OCI-LY3 (cell line): ENCODE results near the gene FXYD5.
A peak's percentile ranks its signal among the peaks of the same experiment; 100 is the strongest.

Experiments used
- H2AFZ ChIP-seq: fragments of 200-600, 300-600 bp; shearing (Covaris generic); 2 replicates; pipeline ENCODE4 v1.6.0; 2014; ENCODE audit warnings: antibody characterized with exemption, low read depth, low read length
- H3K27ac ChIP-seq: fragments of 200-600, 300-600 bp; sonication (generic); 2 replicates; pipeline ENCODE4 v1.5.1; 2014; ENCODE audit warnings: mild to moderate bottlenecking, low read length, moderate library complexity, mixed read lengths
- H3K27me3 ChIP-seq: fragments of 200-600, 300-600 bp; sonication (generic); 2 replicates; pipeline ENCODE4 v1.6.1; 2014; ENCODE audit warnings: low read depth, low read length, mixed read lengths
- H3K36me3 ChIP-seq: fragments of 200-600, 300-600 bp; sonication (generic); replicated peaks from 2 replicates; pipeline ENCODE3; 2014; ENCODE audit warnings: low read depth, low read length, mixed read lengths
- H3K4me1 ChIP-seq: fragments of 300-600, 200-600 bp; sonication (generic); 2 replicates; pipeline ENCODE4 v1.6.1; 2014; ENCODE audit warnings: low read length, mixed read lengths
- H3K4me2 ChIP-seq: fragments of 200-600, 300-600 bp; sonication (generic); 2 replicates; pipeline ENCODE4 v1.6.1; 2014; ENCODE audit warnings: low read length, mixed read lengths
- H3K4me3 ChIP-seq: fragments of 300-600, 200-600 bp; sonication (generic); 2 replicates; pipeline ENCODE4 v1.5.1; 2014; ENCODE audit warnings: antibody characterized with exemption, mild to moderate bottlenecking, low read length, moderate library complexity
- H3K79me2 ChIP-seq: fragments of 300-600, 200-600 bp; shearing (Covaris generic); 2 replicates; pipeline ENCODE4 v1.6.1; 2014; ENCODE audit warnings: mild to moderate bottlenecking, low read length, mixed read lengths
- H3K9ac ChIP-seq: fragments of 300-600, 200-600 bp; shearing (Covaris generic); 2 replicates; pipeline ENCODE4 v1.6.0; 2014; ENCODE audit warnings: mild to moderate bottlenecking, low read length, moderate library complexity
- H3K9me3 ChIP-seq: fragments of 200-600, 300-600 bp; shearing (Covaris generic); 2 replicates; pipeline ENCODE4 v1.6.1; 2014; ENCODE audit warnings: low read length, mixed read lengths; ENCODE audit not compliant: insufficient read depth
- H4K20me1 ChIP-seq: fragments of 200-600, 300-600 bp; sonication (generic); 2 replicates; pipeline ENCODE4 v1.6.1; 2016; ENCODE audit warnings: low read length, mixed read lengths; ENCODE audit not compliant: insufficient read depth
- EZH2phosphoT487 ChIP-seq: fragments of 200-600 bp; shearing (Covaris generic); IDR thresholded peaks from 2 replicates; pipeline ENCODE4 v1.6.1; 2018; ENCODE audit warnings: antibody characterized with exemption, mixed run types, low read depth
- TF ChIP-seq, protein P1 (sequence below): fragments of 200-600, 300-600 bp; sonication (generic); IDR thresholded peaks from 2 replicates; pipeline ENCODE4 v1.5.1; 2014; ENCODE audit warnings: antibody characterized with exemption, low read length, low read depth

FXYD5 gene

DNA sequence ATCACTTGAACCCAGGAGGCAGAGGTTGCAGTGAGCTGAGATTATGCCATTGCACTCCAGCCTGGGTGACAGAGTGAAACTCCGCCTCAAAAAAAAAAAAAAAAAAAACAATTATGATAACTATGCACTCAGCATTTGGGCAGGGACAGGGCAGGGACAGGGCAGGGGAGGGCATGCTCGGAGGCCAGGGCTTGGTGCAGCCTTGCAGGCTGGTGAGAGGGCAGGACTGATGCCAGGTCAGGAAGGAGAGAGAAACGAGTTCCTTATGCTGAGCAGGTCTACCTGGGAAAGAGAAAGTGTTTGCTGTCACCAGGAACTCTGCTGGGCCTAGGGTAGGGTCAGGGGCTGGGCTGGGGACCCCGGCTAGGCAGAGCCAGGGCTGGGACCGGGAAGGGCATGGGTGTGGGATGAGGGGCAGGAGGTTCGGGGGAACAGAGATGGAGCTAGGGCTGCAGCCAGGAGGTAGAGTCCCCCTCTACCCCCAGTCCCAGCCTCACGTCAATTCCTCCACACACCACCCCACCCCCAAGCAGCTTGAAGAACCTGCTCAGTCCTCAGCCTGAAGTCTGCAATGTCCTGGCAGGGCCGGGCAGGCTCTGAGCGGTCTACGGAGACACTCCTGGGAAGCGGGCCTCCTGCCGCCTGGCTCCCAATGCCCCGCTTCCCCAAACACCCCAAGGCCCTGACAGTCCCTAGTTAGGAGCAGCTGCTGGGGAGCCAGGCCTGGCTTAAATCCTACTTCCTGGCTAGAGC is 36.1 kb upstream of the FXYD5 start:
- H3K4me3 ChIP-seq = no peak overlapping the region
- no peaks in the 10 kb centered on the region for H4K20me1 ChIP-seq
- H3K79me2 ChIP-seq = no peaks in the 10 kb centered on the region
- H3K27ac ChIP-seq = no peak overlapping the region
- H3K4me1 ChIP-seq = peaks cover 9% of the 10 kb centered on the region
- no peaks in the 10 kb centered on the region for H3K36me3 ChIP-seq
- H3K27me3 ChIP-seq = peaks cover 21% of the 10 kb centered on the region
- H3K4me2 ChIP-seq = no peak overlapping the region
- H3K9ac ChIP-seq = no peak overlapping the region
- no peaks in the 10 kb centered on the region for H3K9me3 ChIP-seq
- TF ChIP-seq, protein P1, sequence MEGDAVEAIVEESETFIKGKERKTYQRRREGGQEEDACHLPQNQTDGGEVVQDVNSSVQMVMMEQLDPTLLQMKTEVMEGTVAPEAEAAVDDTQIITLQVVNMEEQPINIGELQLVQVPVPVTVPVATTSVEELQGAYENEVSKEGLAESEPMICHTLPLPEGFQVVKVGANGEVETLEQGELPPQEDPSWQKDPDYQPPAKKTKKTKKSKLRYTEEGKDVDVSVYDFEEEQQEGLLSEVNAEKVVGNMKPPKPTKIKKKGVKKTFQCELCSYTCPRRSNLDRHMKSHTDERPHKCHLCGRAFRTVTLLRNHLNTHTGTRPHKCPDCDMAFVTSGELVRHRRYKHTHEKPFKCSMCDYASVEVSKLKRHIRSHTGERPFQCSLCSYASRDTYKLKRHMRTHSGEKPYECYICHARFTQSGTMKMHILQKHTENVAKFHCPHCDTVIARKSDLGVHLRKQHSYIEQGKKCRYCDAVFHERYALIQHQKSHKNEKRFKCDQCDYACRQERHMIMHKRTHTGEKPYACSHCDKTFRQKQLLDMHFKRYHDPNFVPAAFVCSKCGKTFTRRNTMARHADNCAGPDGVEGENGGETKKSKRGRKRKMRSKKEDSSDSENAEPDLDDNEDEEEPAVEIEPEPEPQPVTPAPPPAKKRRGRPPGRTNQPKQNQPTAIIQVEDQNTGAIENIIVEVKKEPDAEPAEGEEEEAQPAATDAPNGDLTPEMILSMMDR = no peak
- TF ChIP-seq EZH2phosphoT487 = no peak
- no peak overlapping the region for H2AFZ ChIP-seq

DNA sequence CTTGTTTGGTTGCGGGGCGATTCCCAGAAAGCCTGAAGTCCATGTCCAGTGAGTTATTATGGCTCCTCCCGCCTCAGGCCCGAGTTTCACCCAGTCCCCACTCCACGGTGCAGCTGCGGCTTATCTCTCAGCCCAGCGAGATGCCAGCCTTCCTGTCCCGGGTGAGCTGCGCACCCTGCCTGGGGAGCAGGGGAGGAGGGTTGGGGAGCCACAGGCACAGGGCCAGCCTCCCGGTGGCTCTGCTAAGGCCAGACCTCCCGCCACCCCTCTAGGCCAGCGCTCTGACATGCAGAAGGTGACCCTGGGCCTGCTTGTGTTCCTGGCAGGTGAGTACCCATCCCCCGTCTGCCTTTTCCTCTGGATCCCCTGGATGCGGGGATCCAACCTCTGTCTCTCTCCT is 35.4 kb upstream of the FXYD5 start:
- no peak overlapping the region for H3K27ac ChIP-seq
- no peaks in the 10 kb centered on the region for H3K9me3 ChIP-seq
- TF ChIP-seq EZH2phosphoT487 = no peak
- TF ChIP-seq, protein P1 = no peak
- no peaks in the 10 kb centered on the region for H3K36me3 ChIP-seq
- no peak overlapping the region for H2AFZ ChIP-seq
- no peaks in the 10 kb centered on the region for H4K20me1 ChIP-seq
- H3K79me2 ChIP-seq = no peaks in the 10 kb centered on the region
- H3K27me3 ChIP-seq = peaks cover 21% of the 10 kb centered on the region
- H3K4me2 ChIP-seq = no peak overlapping the region
- H3K4me1 ChIP-seq = peaks cover 13% of the 10 kb centered on the region
- H3K4me3 ChIP-seq = no peak overlapping the region
- no peak overlapping the region for H3K9ac ChIP-seq

DNA sequence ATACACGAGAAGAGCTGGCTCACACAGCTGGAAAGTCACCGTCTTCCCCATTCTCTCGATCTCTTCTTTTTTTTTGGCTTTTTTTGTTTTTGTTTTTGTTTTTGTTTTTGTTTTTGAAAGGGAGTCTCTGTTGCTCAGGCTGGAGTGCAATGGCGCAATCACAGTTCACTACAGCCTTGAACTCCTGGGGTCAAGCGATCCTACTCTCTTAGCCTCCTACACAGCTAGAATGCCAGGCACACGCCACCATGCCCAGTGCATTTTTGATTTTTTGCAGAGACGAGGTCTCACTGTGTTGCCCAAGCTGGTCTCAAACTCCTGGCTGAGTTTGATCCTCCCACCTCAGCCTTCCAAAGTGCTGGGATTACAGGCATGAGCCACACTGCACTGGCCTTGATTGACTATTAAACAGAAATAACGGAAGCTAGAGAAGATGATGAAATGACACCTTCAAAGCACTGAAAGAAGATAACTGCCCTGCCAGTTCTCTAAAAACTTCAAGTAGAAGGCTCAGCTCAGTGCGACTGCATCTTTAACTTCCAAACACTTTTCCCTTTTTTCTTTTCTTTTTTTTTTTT is 34.9 kb upstream of the FXYD5 start:
- H3K27ac ChIP-seq = no peak overlapping the region
- H3K9me3 ChIP-seq = no peaks in the 10 kb centered on the region
- no peak for TF ChIP-seq EZH2phosphoT487
- TF ChIP-seq, protein P1 = no peak
- H3K79me2 ChIP-seq = no peaks in the 10 kb centered on the region
- H3K4me1 ChIP-seq = peaks cover 15% of the 10 kb centered on the region
- H2AFZ ChIP-seq = no peak overlapping the region
- peaks cover 21% of the 10 kb centered on the region for H3K27me3 ChIP-seq
- H4K20me1 ChIP-seq = no peaks in the 10 kb centered on the region
- H3K36me3 ChIP-seq = no peaks in the 10 kb centered on the region
- H3K9ac ChIP-seq = no peak overlapping the region
- H3K4me3 ChIP-seq = no peak overlapping the region
- H3K4me2 ChIP-seq = no peak overlapping the region

DNA sequence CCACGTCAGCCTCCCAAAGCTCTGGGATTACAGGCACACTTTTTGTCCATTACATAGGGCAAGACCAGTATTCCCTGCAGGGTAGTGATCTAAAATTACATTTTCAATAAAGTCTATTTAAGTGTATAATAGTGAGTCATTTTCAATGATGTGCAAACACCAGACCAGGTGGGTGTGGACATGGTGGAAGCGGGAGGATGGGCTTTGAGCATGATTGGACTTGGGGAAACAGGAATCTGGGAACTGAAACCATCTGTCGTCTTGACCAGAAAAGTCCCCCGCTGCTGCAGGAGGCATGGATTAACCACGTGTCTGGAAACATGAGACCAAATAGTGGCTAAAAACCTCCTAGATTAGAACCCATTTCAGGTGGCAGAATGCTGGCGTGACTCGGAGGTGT is 34.0 kb upstream of the FXYD5 start:
- TF ChIP-seq, protein P1 = no peak
- no peak for TF ChIP-seq EZH2phosphoT487
- no peak overlapping the region for H2AFZ ChIP-seq

More for the DNA sequence above, 34.0 kb upstream of the FXYD5 start:
- H3K9ac ChIP-seq = no peak overlapping the region
- no peaks in the 10 kb centered on the region for H3K79me2 ChIP-seq
- H3K27me3 ChIP-seq = peaks cover 16% of the 10 kb centered on the region
- H3K4me2 ChIP-seq = peak overlapping the region; percentile 23; the same call in 1 of the 2 replicates
- no peak overlapping the region for H3K27ac ChIP-seq
- no peaks in the 10 kb centered on the region for H3K9me3 ChIP-seq
- H4K20me1 ChIP-seq = no peaks in the 10 kb centered on the region
- H3K36me3 ChIP-seq = no peaks in the 10 kb centered on the region
- H3K4me1 ChIP-seq = peaks cover 19% of the 10 kb centered on the region
- H3K4me3 ChIP-seq = no peak overlapping the region
